H1 (cell line): ENCODE results near the gene KRIT1. TPM values are rescaled to one million over a fixed set of nuclear protein-coding genes. Genes with fewer than 3 reads are reported as not detected.

Source experiments
- CBX8 ChIP-seq: fragments of 300-800, 300-1000 bp; sonication (generic); IDR thresholded peaks from 2 replicates; pipeline ENCODE4 v1.7.1; 2016; ENCODE audit warnings: low read depth, low read length, borderline replicate concordance
- CHD1 ChIP-seq: IDR thresholded peaks from 2 replicates; pipeline ENCODE4 v1.6.1; 2012; ENCODE audit warnings: low read depth, low read length, improper control_type of control experiment
- EGR1 ChIP-seq: IDR thresholded peaks from 2 replicates; pipeline ENCODE4 v1.6.1; 2011; ENCODE audit warnings: low read depth, low read length, borderline replicate concordance
- JUN ChIP-seq: IDR thresholded peaks from 2 replicates; pipeline ENCODE4 v1.6.1; 2011; ENCODE audit warnings: low read depth, mild to moderate bottlenecking, improper control_type of control experiment, low read length
- PHF8 ChIP-seq: fragments of 200-600 bp; sonication (generic); conservative IDR thresholded peaks from 2 replicates; pipeline ENCODE4 v1.7.1; 2012; ENCODE audit warnings: low read depth, mild to moderate bottlenecking, inconsistent platforms, low read length, moderate library complexity
- POLR2A ChIP-seq, 2 experiments: IDR thresholded peaks; 1 replicate in 1 of 2; 2 replicates in 1 of 2; pipeline ENCODE4 v1.6.1; 2011; ENCODE audit warnings: low read depth in 2 of 2, low read length in 2 of 2, mild to moderate bottlenecking in 2 of 2; ENCODE audit errors: control extremely low read depth in 1 of 2
- POLR2AphosphoS5 ChIP-seq: IDR thresholded peaks from 2 replicates; pipeline ENCODE4 v1.6.1; 2011; ENCODE audit warnings: low read depth, low read length
- SAP30 ChIP-seq: fragments of 300-600 bp; sonication (generic); IDR thresholded peaks from 2 replicates; pipeline ENCODE4 v1.7.1; 2012; ENCODE audit warnings: low read length, moderate library complexity, mild to moderate bottlenecking, inconsistent platforms; ENCODE audit not compliant: insufficient read depth, insufficient replicate concordance
- SP1 ChIP-seq: IDR thresholded peaks from 2 replicates; pipeline ENCODE4 v1.6.1; 2011; ENCODE audit warnings: low read depth, low read length
- ZNF274 ChIP-seq: IDR thresholded peaks from 2 replicates; pipeline ENCODE4 v1.7.0; 2012; ENCODE audit warnings: low read length, borderline replicate concordance; ENCODE audit errors: extremely low read depth
- polyA plus RNA-seq, 7 experiments: library from polyadenylated mRNA; depleted of rRNA in 3 of 7; stranded (reverse) in 5 of 7; unstranded in 2 of 7; fragments of >200 nt in 5 of 7; fragments of 200-250 nt in 2 of 7; gene quantifications; 1 replicate in 5 of 7; 2 replicates in 1 of 7; 4 replicates in 1 of 7; pipeline versions ENCODE4 v1.2.1 to v1.2.3, GENCODE V29; 2011 to 2013; ENCODE audit warnings: missing spikeins in 2 of 7, mixed read lengths in 2 of 7
- total RNA-seq: library from RNA; stranded (reverse); fragmentation: NEBNext Ultra II Directional; extraction: Animal tissue kit (Norgen Biotek cat#: 25700); gene quantifications from 2 replicates; pipeline ENCODE4 v1.2.1, GENCODE V29; 2021

The KRIT1 gene
- total and polyA plus RNA-seq, 2 of the 8 experiments (the other 6 are each of a cell fraction or from before 2014, with no cell fraction given) = 14.3 to 28.8 TPM

- TF ChIP-seq JUN = no peak
- no peak for TF ChIP-seq CBX8
- TF ChIP-seq PHF8 = no peak
- TF ChIP-seq POLR2AphosphoS5 = no peak
- no peak for TF ChIP-seq POLR2A (IDR thresholded peaks at IDR 0.05; ENCODE audit: control extremely low read depth in 1 of 2, low read depth in 2 of 2, low read length in 2 of 2)
- no peak for TF ChIP-seq EGR1
- no peak for TF ChIP-seq SP1
- TF ChIP-seq CHD1 = no peak
- TF ChIP-seq ZNF274 = no peak
- TF ChIP-seq SAP30 = no peak
Measured at GRCh38 chr7:92221766-92222165, 23.9 kb downstream of the KRIT1 start (continued).
